Retinal pigment epithelial cell (primary cell): Measurements from ENCODE around the gene HEMK1.

Experiments
- DNase-seq: peaks from one replicate; pipeline ENCODE4 v3.0.0-alpha.2; 2010; ENCODE audit warnings: low read depth
- H3K4me3 ChIP-seq: 2 replicates; pipeline ENCODE4 v1.5.1; 2011; ENCODE audit warnings: mild to moderate bottlenecking, low read length, control low read depth, moderate library complexity
- CTCF ChIP-seq: conservative IDR thresholded peaks from 2 replicates; pipeline ENCODE4 v1.5.1; 2011; ENCODE audit warnings: low read depth, low read length, control low read depth, inconsistent platforms

Gene HEMK1

GRCh38 chr3:50583897-50584296, 14.6 kb downstream of the HEMK1 start:
- no peak for TF ChIP-seq CTCF
- no peak for DNase-seq
- H3K4me3 ChIP-seq: no peak overlapping the region

GRCh38 chr3:50584391-50584790, 15.1 kb downstream of the HEMK1 start:
- DNase-seq: no peak
- TF ChIP-seq CTCF: no peak
- no peak overlapping the region for H3K4me3 ChIP-seq

GRCh38 chr3:50585919-50586762, 16.8 kb downstream of the HEMK1 start:
- DNase-seq: no peak
- no peak for TF ChIP-seq CTCF
- no peak overlapping the region for H3K4me3 ChIP-seq

GRCh38 chr3:50586763-50587070, 17.4 kb downstream of the HEMK1 start:
- DNase-seq: no peak
- TF ChIP-seq CTCF: no peak
- H3K4me3 ChIP-seq: no peak overlapping the region

- H3K4me3 ChIP-seq: no peak overlapping the region
- no peak for TF ChIP-seq CTCF
- no peak for DNase-seq
These were observed 18.1 kb downstream of the HEMK1 start for GRCh38 chr3:50587373-50587772.

- no peak for TF ChIP-seq CTCF
- no peak overlapping the region for H3K4me3 ChIP-seq
- no peak for DNase-seq
These were observed 18.8 kb downstream of the HEMK1 start for GRCh38 chr3:50587806-50588758.
